Omental fat pad (tissue), 4 donors: ENCODE data around the gene TNFRSF14. TPM values are rescaled to one million over a fixed set of nuclear protein-coding genes. Genes with fewer than 3 reads are reported as not detected.

ENCODE experiments used
- ATAC-seq: fragments of 150-250 bp; one replicate; pipeline ENCODE4 v1.9.1; 2016; ENCODE audit warnings: mild to moderate bottlenecking, moderate library complexity; ENCODE audit not compliant: low FRiP score
- DNase-seq: peaks from one replicate; pipeline ENCODE4 v3.0.0-alpha.2; 2019; ENCODE audit warnings: low spot score
- total RNA-seq, 4 donors: library from RNA; depleted of rRNA; stranded (reverse); fragments of >200 nt; gene quantifications; one replicate each; pipeline ENCODE4 v1.1.0, GENCODE V29; 2016
- TF ChIP-seq, protein P1 (sequence below), 3 donors: fragments of 450-650 bp; IDR thresholded peaks; one replicate each; pipeline ENCODE4 v1.5.1; 2016 to 2017; ENCODE audit warnings: antibody characterized with exemption in 3 of 3, mild to moderate bottlenecking in 3 of 3, moderate library complexity in 2 of 3

TNFRSF14 gene
- total RNA-seq, 4 donors from 2014 or later: 26.6 to 108 (median 41.5) TPM

DNA sequence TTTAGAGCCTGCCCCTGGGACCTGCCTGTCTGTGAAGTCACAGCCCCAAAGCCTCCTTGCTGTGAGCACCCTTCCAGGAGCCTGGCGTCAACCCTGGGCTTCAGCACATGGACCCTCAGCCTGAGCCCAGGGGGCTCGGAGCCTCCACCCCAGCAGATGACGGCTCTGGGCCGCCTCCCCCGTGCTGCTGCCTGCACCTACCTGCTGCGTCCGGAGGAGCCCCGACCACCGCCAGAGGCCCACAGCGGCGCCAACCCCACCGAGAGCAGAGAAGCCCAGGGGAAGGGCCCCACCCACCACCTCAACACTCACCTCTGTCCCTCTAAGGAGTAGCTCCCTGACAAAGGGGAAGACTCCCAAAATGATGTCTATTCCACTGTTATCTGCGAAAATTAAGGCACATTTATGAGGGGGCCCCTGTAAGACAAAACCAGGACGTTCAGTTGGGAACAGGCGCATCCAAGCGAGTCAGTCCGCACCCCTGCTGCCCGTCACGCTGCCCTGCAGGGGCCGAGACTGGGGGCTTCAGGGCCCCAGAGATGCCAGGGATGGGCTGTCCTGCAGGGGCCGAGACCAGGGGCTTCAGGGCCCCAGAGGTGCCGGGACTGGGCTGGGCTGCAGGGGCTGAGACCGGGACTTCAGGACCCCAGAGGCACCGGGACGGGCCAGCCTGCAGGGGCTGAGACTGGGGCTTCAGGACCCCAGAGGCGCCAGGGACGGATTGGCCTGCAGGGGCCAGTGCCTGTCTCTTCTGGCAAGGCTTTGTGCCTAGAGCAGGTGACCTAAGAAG, 45.6 kb upstream of the TNFRSF14 start:
- no peak for DNase-seq
- no peak for ATAC-seq
- TF ChIP-seq, protein P1, sequence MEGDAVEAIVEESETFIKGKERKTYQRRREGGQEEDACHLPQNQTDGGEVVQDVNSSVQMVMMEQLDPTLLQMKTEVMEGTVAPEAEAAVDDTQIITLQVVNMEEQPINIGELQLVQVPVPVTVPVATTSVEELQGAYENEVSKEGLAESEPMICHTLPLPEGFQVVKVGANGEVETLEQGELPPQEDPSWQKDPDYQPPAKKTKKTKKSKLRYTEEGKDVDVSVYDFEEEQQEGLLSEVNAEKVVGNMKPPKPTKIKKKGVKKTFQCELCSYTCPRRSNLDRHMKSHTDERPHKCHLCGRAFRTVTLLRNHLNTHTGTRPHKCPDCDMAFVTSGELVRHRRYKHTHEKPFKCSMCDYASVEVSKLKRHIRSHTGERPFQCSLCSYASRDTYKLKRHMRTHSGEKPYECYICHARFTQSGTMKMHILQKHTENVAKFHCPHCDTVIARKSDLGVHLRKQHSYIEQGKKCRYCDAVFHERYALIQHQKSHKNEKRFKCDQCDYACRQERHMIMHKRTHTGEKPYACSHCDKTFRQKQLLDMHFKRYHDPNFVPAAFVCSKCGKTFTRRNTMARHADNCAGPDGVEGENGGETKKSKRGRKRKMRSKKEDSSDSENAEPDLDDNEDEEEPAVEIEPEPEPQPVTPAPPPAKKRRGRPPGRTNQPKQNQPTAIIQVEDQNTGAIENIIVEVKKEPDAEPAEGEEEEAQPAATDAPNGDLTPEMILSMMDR (IDR thresholded peaks at IDR 0.05): no peak

DNA sequence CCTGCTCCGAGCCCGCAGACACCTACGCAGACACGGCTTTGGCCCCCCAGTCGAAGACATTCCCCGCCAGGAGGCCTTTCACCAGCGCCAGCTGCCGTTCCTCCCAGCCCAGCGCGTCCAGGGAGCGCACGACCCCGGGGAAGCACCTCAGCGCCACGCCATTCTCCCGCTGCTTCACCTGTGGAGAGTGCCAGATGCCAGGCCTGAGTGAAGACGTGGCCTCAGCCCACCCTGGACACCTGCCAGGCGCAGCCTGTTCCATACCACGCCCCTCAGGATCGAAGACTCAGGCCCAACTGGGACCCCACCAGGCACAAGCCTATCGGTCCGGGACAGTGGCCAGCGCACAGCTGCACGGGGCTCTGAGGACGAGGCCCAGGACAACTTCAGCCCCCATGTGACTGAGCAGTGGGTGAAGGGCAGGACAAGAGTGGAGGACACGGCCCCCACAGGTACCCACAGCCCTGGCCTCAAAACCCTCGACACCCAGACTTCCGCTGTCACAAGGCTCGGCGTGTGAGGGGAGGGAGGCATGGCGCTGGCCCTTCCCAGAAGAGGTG, 43.2 kb upstream of the TNFRSF14 start:
- DNase-seq (no peak), ATAC-seq (no peak)
- TF ChIP-seq, protein P1 (IDR thresholded peaks at IDR 0.05): no peak

GRCh38 chr1:2513939-2514652, 42.1 kb upstream of the TNFRSF14 start:
- TF ChIP-seq, protein P1 (IDR thresholded peaks at IDR 0.05): no peak
- no peak for ATAC-seq
- DNase-seq: no peak

GRCh38 chr1:2514863-2515762, 41.1 kb upstream of the TNFRSF14 start:
- DNase-seq (no peak), ATAC-seq (no peak)
- TF ChIP-seq, protein P1 (IDR thresholded peaks at IDR 0.05): no peak

GRCh38 chr1:2515763-2516080, 40.4 kb upstream of the TNFRSF14 start:
- TF ChIP-seq, protein P1 (IDR thresholded peaks at IDR 0.05): no peak
- DNase-seq: no peak
- no peak for ATAC-seq

DNA sequence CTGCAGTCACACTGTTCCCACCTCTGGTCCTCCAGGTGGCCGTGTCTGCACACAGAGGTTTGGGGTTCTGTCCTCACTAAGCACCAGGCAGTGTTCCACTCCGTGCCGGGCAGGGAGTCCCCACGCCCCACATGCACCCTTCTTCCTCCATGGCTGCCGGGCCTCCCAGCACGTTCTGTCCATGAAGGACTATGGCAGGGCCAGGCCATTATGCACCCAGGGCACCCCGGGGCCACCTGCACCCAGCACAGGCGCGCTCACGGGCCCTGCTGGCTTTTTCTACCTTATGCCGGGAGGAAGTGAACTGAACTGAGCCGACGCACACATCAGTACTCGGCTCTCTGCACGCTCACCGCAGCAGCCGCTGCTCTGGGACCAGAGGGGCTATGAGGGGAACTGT, 40.0 kb upstream of the TNFRSF14 start:
- DNase-seq (no peak), ATAC-seq (no peak)
- TF ChIP-seq, protein P1 (IDR thresholded peaks at IDR 0.05): no peak
